ENCODE data around the gene CYTH4. TPM values are rescaled to one million over a fixed set of nuclear protein-coding genes. Genes with fewer than 3 reads are reported as not detected.

CYTH4 gene
- total and polyA plus RNA-seq, 2 of the 13 experiments (the other 11 are each of a cell fraction or from before 2014, with no cell fraction given) = not detected

- Histone ChIP-seq H3K4me1 (ENCODE audit: insufficient read depth, low read length) (0 out of 2 replicates have a peak, but pooled peaks cover 2% of the 10 kb centered on the region), H3K4me3 (replicated peaks in 1 of 3; ENCODE audit: insufficient read depth in 1 of 3, low read depth in 2 of 3, low read length in 3 of 3) (no peak overlapping the region), H3K27ac (ENCODE audit: extremely low read length, insufficient read depth, low read length) (no peak overlapping the region), H4K20me1 (ENCODE audit: insufficient read depth, low read length) (peaks cover 2% of the 10 kb centered on the region; the same call in 1 of the 2 replicates), H3K9ac (ENCODE audit: insufficient read depth, low read depth, low read length) (no peak overlapping the region), H3K9me3 (ENCODE audit: low read length) (no peaks in the 10 kb centered on the region), H2AFZ (ENCODE audit: low read length) (no peak overlapping the region), H3K4me2 (ENCODE audit: low read depth, low read length) (no peak overlapping the region), H3K27me3 (ENCODE audit: control insufficient read depth in 1 of 2, insufficient read depth in 2 of 2, low read length in 2 of 2) (peaks cover 4 to 39% of the 10 kb centered on the region in 2 experiments; a peak in 4 of 5 replicates), H3K36me3 (replicated peaks in 1 of 2; ENCODE audit: control insufficient read depth in 1 of 2, insufficient read depth in 2 of 2, low read length in 2 of 2) (no peaks in the 10 kb centered on the region), H3K79me2 (ENCODE audit: insufficient read depth, low read length) (no peaks in the 10 kb centered on the region)
- in situ Hi-C loops (cut with HindIII; ENCODE audit: extremely low pct_ligation_motif_present, low pct_unique_long_range_greater_than_20kb) = no loop called here
- DNase-seq (ENCODE audit: low spot score) (no peak), ATAC-seq (no peak), FAIRE-seq (no peak)
- 46% methylated on average over 20 of the region's 20 CpGs for WGBS (ENCODE audit: low lambda C conversion rate)
- ChIA-PET CTCF (ENCODE audit: low intra/inter-chr PET ratio, low total read pairs) (no interaction called here), POLR2A (no interaction called here)
- intact Hi-C loops (cut with micrococcal nuclease; ENCODE audit: unreplicated experiment) = no loop called here
- BruUV-seq (replicated peaks) = no TSS peak
- no peak for TF ChIP-seq PAXIP1 (CRISPR knock-in tag; conservative IDR thresholded peaks at IDR 0.05)
- no peak for TF ChIP-seq ZNF260 (CRISPR knock-in tag; IDR thresholded peaks at IDR 0.05; ENCODE audit: borderline replicate concordance, low read depth)
- TF ChIP-seq ZBTB46 (CRISPR knock-in tag; IDR thresholded peaks at IDR 0.05; ENCODE audit: borderline replicate concordance) = no peak
- TF ChIP-seq ZNF615 (CRISPR knock-in tag; IDR thresholded peaks at IDR 0.05; ENCODE audit: borderline replicate concordance) = no peak
- TF ChIP-seq ZNF784 (CRISPR knock-in tag; IDR thresholded peaks at IDR 0.05; ENCODE audit: borderline replicate concordance) = no peak
- TF ChIP-seq HOXA7 (CRISPR knock-in tag; IDR thresholded peaks at IDR 0.05) = no peak
- no peak for TF ChIP-seq DNMT1 (CRISPR knock-in tag; IDR thresholded peaks at IDR 0.05)
- no peak for TF ChIP-seq HES4 (CRISPR knock-in tag; IDR thresholded peaks at IDR 0.05; ENCODE audit: borderline replicate concordance)
- no peak for TF ChIP-seq TEAD3 (CRISPR knock-in tag; optimal IDR thresholded peaks at IDR 0.05; ENCODE audit: borderline replicate concordance)
- TF ChIP-seq ZNF569 (CRISPR knock-in tag; IDR thresholded peaks at IDR 0.05; ENCODE audit: borderline replicate concordance) = no peak
- TF ChIP-seq ZC3H13 (CRISPR knock-in tag; IDR thresholded peaks at IDR 0.05) = no peak
- no peak for TF ChIP-seq MXD1 (CRISPR knock-in tag; IDR thresholded peaks at IDR 0.05)
- no peak for TF ChIP-seq ZNF383 (CRISPR knock-in tag; IDR thresholded peaks at IDR 0.05; ENCODE audit: borderline replicate concordance)
Observed at GRCh38 chr22:37237371-37238268, 44.7 kb upstream of the CYTH4 start.
